Left renal pelvis (tissue), 4 donors: ENCODE measurements around the gene TRIM32. TPM values are rescaled to one million over a fixed set of nuclear protein-coding genes. Genes with fewer than 3 reads are reported as not detected.
"Not testable (repeated sequence)": the region's sequence is repeated elsewhere in the genome, so short reads cannot be mapped to it uniquely, and the experiment has no call there.

ENCODE experiments used
- DNase-seq, 4 donors: peaks; one replicate each; pipeline ENCODE4 v3.0.0-alpha.2; 2013; ENCODE audit warnings: low read depth in 4 of 4, low spot score in 3 of 4
- polyA plus RNA-seq, 4 donors: library from polyadenylated mRNA; unstranded; fragments of 120-200 nt; gene quantifications; one replicate each; pipeline ENCODE4 v1.2.1, GENCODE V29; 2013; ENCODE audit not compliant: insufficient read length in 4 of 4

Gene TRIM32
- polyA plus RNA-seq, 4 donors = 19.4 to 24.1 (median 21.2) TPM

GRCh38 chr9:116674210-116674980 is 12.7 kb upstream of the TRIM32 start:
- DNase-seq = no peak

- no peak for DNase-seq
These were observed 3.6 kb upstream of the TRIM32 start for GRCh38 chr9:116683535-116683934.

- DNase-seq = no peak
These were observed 1.9 kb upstream of the TRIM32 start for GRCh38 chr9:116685166-116685565.

GRCh38 chr9:116686135-116686534 is 970 bp upstream of the TRIM32 start:
- no peak for DNase-seq

- DNase-seq = no peak
These were observed 422 bp upstream of the TRIM32 start for GRCh38 chr9:116686693-116687073.

- no peak for DNase-seq
These were observed 640 bp downstream of the TRIM32 start for GRCh38 chr9:116687754-116688135.

GRCh38 chr9:116688806-116689485 is 1.8 kb downstream of the TRIM32 start:
- no peak for DNase-seq

- no peak for DNase-seq
These were observed 2.5 kb downstream of the TRIM32 start for GRCh38 chr9:116689486-116690032.

- not testable (repeated sequence) for DNase-seq
These were observed 3.7 kb downstream of the TRIM32 start for GRCh38 chr9:116690805-116691204.

- DNase-seq = no peak
These were observed 4.5 kb downstream of the TRIM32 start for GRCh38 chr9:116691607-116692006.

- no peak for DNase-seq
These were observed 5.5 kb downstream of the TRIM32 start for GRCh38 chr9:116692616-116693015.

GRCh38 chr9:116693233-116693731 is 6.2 kb downstream of the TRIM32 start:
- no peak for DNase-seq

- DNase-seq = no peak
These were observed 7.7 kb downstream of the TRIM32 start for GRCh38 chr9:116694785-116695291.

- no peak for DNase-seq
These were observed 8.3 kb downstream of the TRIM32 start for GRCh38 chr9:116695438-116695837.

- no peak for DNase-seq
These were observed 10.3 kb downstream of the TRIM32 start for GRCh38 chr9:116697362-116697761.

- DNase-seq = no peak
These were observed 10.8 kb downstream of the TRIM32 start for GRCh38 chr9:116697887-116698286.

GRCh38 chr9:116700279-116700678 is 13.2 kb downstream of the TRIM32 start:
- DNase-seq = no peak

- DNase-seq = no peak
These were observed 14.1 kb downstream of the TRIM32 start for GRCh38 chr9:116700882-116701865.

GRCh38 chr9:116701940-116702642 is 15.0 kb downstream of the TRIM32 start:
- no peak for DNase-seq

- DNase-seq = no peak
These were observed 16.5 kb downstream of the TRIM32 start for GRCh38 chr9:116703634-116704033.
